Stimulated activated CD8-positive, alpha-beta memory T cell treated with anti-CD3 and anti-CD28 coated beads, Interleukin-2, amount 100 ng/mL, for 48 hours (primary cell): ENCODE results near the gene NTNG1.
"Not testable (repeated sequence)": the region's sequence is repeated elsewhere in the genome, so short reads cannot be mapped to it uniquely, and the experiment has no call there.

Experiments
- DNase-seq, 2 donors: peaks; one replicate each; pipeline ENCODE4 v3.0.0-alpha.2; 2020; ENCODE audit warnings: low read depth in 2 of 2

The NTNG1 gene

GRCh38 chr1:107142666-107143065, 1.8 kb downstream of the NTNG1 start:
- no peak for DNase-seq

- no peak for DNase-seq
These were observed 4.8 kb downstream of the NTNG1 start for GRCh38 chr1:107145637-107146036.

- no peak for DNase-seq
These were observed 7.0 kb downstream of the NTNG1 start for GRCh38 chr1:107147843-107148242.

GRCh38 chr1:107149946-107150345, 9.1 kb downstream of the NTNG1 start:
- no peak for DNase-seq

GRCh38 chr1:107151295-107151694, 10.5 kb downstream of the NTNG1 start:
- no peak for DNase-seq

GRCh38 chr1:107152395-107152794, 11.6 kb downstream of the NTNG1 start:
- no peak for DNase-seq

GRCh38 chr1:107153014-107153413, 12.2 kb downstream of the NTNG1 start:
- DNase-seq, result no peak

GRCh38 chr1:107158496-107158895, 17.7 kb downstream of the NTNG1 start:
- no peak for DNase-seq

GRCh38 chr1:107158991-107159390, 18.2 kb downstream of the NTNG1 start:
- DNase-seq, result no peak

GRCh38 chr1:107162745-107163144, 21.9 kb downstream of the NTNG1 start:
- no peak for DNase-seq

- DNase-seq, result not testable (repeated sequence)
These were observed 24.1 kb downstream of the NTNG1 start for GRCh38 chr1:107164901-107165300.

- no peak for DNase-seq
These were observed 28.8 kb downstream of the NTNG1 start for GRCh38 chr1:107169615-107170014.

- no peak for DNase-seq
These were observed 30.5 kb downstream of the NTNG1 start for GRCh38 chr1:107171333-107171732.

- no peak for DNase-seq
These were observed 31.8 kb downstream of the NTNG1 start for GRCh38 chr1:107172450-107173170.

- DNase-seq, result no peak
These were observed 34.5 kb downstream of the NTNG1 start for GRCh38 chr1:107175102-107175909.

- no peak for DNase-seq
These were observed 40.6 kb downstream of the NTNG1 start for GRCh38 chr1:107181253-107181969.

GRCh38 chr1:107183011-107183410, 42.2 kb downstream of the NTNG1 start:
- DNase-seq, result no peak

GRCh38 chr1:107184888-107185287, 44.0 kb downstream of the NTNG1 start:
- no peak for DNase-seq

GRCh38 chr1:107187399-107187798, 46.6 kb downstream of the NTNG1 start:
- DNase-seq, result no peak

GRCh38 chr1:107188160-107188559, 47.3 kb downstream of the NTNG1 start:
- DNase-seq, result no peak

GRCh38 chr1:107194380-107194779, 53.5 kb downstream of the NTNG1 start:
- DNase-seq, result no peak

- no peak for DNase-seq
These were observed 54.6 kb downstream of the NTNG1 start for GRCh38 chr1:107195476-107195875.
